ENCODE measurements around the gene TCERG1L.

Gene TCERG1L

GRCh38 chr10:131260452-131261211 is 50.9 kb downstream of the TCERG1L start:
- H3K36me3 ChIP-seq = no peaks in the 10 kb centered on the region
- no peak overlapping the region for H3K27ac ChIP-seq
- TF ChIP-seq CTCF (IDR thresholded peaks at IDR 0.05; ENCODE audit: low read depth, low read length) = no peak
- no peaks in the 10 kb centered on the region for H3K27me3 ChIP-seq (ENCODE audit: insufficient read depth, low read depth, severe bottlenecking)
- H3K4me3 ChIP-seq (ENCODE audit: low read depth, low read length) = no peak overlapping the region
- H3K9me3 ChIP-seq (ENCODE audit: severe bottlenecking) = no peaks in the 10 kb centered on the region
- no peak for DNase-seq

- no peaks in the 10 kb centered on the region for H3K36me3 ChIP-seq
- H3K9me3 ChIP-seq (ENCODE audit: severe bottlenecking) = no peaks in the 10 kb centered on the region
- H3K27ac ChIP-seq = no peak overlapping the region
- no peak for TF ChIP-seq CTCF (IDR thresholded peaks at IDR 0.05; ENCODE audit: low read depth, low read length)
- no peak overlapping the region for H3K4me3 ChIP-seq (ENCODE audit: low read depth, low read length)
- no peak for DNase-seq
- no peaks in the 10 kb centered on the region for H3K27me3 ChIP-seq (ENCODE audit: insufficient read depth, low read depth, severe bottlenecking)
Observed at GRCh38 chr10:131260031-131260430, 51.5 kb downstream of the TCERG1L start.

DNA sequence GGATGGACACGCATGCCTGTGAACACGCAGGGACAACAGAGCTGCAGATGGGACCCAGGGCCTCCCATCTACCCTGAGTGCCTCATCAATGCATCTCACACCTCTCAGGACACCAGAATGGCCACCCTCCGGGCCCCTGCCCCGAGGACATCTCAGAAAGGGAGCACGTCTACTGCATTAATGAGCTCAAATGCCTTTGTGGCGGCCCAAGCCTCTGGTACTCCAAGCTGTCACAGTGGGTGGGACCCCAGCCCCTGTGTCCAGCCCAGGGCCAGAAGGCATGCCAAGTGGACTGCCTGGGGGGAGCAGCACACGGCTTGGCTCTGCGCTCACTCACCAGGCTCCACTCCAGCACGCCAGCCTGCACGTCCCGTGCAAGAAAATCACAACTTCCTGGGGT is 52.0 kb downstream of the TCERG1L start:
- Histone ChIP-seq H3K9me3 (ENCODE audit: severe bottlenecking) (no peaks in the 10 kb centered on the region), H3K36me3 (no peaks in the 10 kb centered on the region), H3K27ac (no peak overlapping the region), H3K27me3 (ENCODE audit: insufficient read depth, low read depth, severe bottlenecking) (no peaks in the 10 kb centered on the region), H3K4me3 (ENCODE audit: low read depth, low read length) (no peak overlapping the region)
- DNase-seq = no peak
- no peak for TF ChIP-seq CTCF (IDR thresholded peaks at IDR 0.05; ENCODE audit: low read depth, low read length)

DNA sequence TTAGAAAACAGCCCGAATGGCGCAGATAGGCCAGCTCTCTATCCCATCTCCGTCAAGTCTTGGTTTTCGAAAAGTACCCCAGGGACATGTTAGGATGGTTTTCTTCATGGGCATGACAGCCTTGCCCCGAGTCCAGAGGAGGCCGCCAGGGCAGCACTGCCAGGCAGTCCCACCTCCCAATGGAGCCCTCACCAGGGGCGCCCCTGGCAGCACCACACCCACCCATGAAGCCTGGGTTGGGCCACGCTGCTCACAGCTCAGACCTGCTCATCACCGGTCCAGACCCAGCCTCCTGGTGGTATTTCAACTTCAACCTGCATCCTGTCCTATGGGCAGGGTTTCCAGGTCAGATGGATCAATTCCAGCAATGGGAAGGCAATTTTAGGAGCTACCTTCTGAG is 53.3 kb downstream of the TCERG1L start:
- no peak for DNase-seq
- no peak overlapping the region for H3K27ac ChIP-seq
- no peaks in the 10 kb centered on the region for H3K36me3 ChIP-seq
- no peak overlapping the region for H3K4me3 ChIP-seq (ENCODE audit: low read depth, low read length)
- no peaks in the 10 kb centered on the region for H3K27me3 ChIP-seq (ENCODE audit: insufficient read depth, low read depth, severe bottlenecking)
- no peaks in the 10 kb centered on the region for H3K9me3 ChIP-seq (ENCODE audit: severe bottlenecking)
- TF ChIP-seq CTCF (IDR thresholded peaks at IDR 0.05; ENCODE audit: low read depth, low read length) = no peak

- no peak for TF ChIP-seq CTCF (IDR thresholded peaks at IDR 0.05; ENCODE audit: low read depth, low read length)
- H3K4me3 ChIP-seq (ENCODE audit: low read depth, low read length) = no peak overlapping the region
- no peak overlapping the region for H3K27ac ChIP-seq
- H3K36me3 ChIP-seq = no peaks in the 10 kb centered on the region
- H3K27me3 ChIP-seq (ENCODE audit: insufficient read depth, low read depth, severe bottlenecking) = no peaks in the 10 kb centered on the region
- DNase-seq = no peak
- no peaks in the 10 kb centered on the region for H3K9me3 ChIP-seq (ENCODE audit: severe bottlenecking)
Observed at GRCh38 chr10:131257027-131257426, 54.5 kb downstream of the TCERG1L start.

- DNase-seq = no peak
- no peak overlapping the region for H3K27ac ChIP-seq
- H3K9me3 ChIP-seq (ENCODE audit: severe bottlenecking) = no peaks in the 10 kb centered on the region
- no peaks in the 10 kb centered on the region for H3K36me3 ChIP-seq
- no peak overlapping the region for H3K4me3 ChIP-seq (ENCODE audit: low read depth, low read length)
- no peak for TF ChIP-seq CTCF (IDR thresholded peaks at IDR 0.05; ENCODE audit: low read depth, low read length)
- H3K27me3 ChIP-seq (ENCODE audit: insufficient read depth, low read depth, severe bottlenecking) = no peaks in the 10 kb centered on the region
Observed at GRCh38 chr10:131254859-131255252, 56.7 kb downstream of the TCERG1L start.

All from WERI-Rb-1 (cell line).